ENCODE measurements around the gene LNP1. TPM values are rescaled to one million over a fixed set of nuclear protein-coding genes. Genes with fewer than 3 reads are reported as not detected.
A peak's percentile ranks its signal among the peaks of the same experiment; 100 is the strongest.

LNP1 gene
- polyA plus RNA-seq, 1 donor (not counting 4 experiments of a cell fraction or from before 2014, with no cell fraction given), result 0.64 TPM

- peaks cover 18% of the 10 kb centered on the region for H3K4me1 ChIP-seq (ENCODE audit: control insufficient read depth, extremely low read depth, insufficient read depth, low read length)
- no peak for DNase-seq (ENCODE audit: low read depth, low spot score)
- TF ChIP-seq EZH2 (IDR thresholded peaks at IDR 0.05; ENCODE audit: low read length) (no peak), CTCF (optimal IDR thresholded peaks at IDR 0.05 in 1 of 3, IDR thresholded peaks at IDR 0.05 in 1 of 3, conservative IDR thresholded peaks at IDR 0.05 in 1 of 3; ENCODE audit: extremely low read depth in 1 of 3, insufficient read depth in 2 of 3, low read length in 3 of 3) (no peak)
- H3K27ac ChIP-seq (ENCODE audit: control insufficient read depth, insufficient read depth, low read length), result peak overlapping the region; percentile 92
- peaks cover 0 to 2% of the 10 kb centered on the region in 2 experiments for H3K36me3 ChIP-seq (ENCODE audit: control insufficient read depth in 2 of 2, extremely low read depth in 1 of 2, insufficient read depth in 2 of 2, low read length in 2 of 2)
- peaks cover 4% of the 10 kb centered on the region for H4K20me1 ChIP-seq (ENCODE audit: control insufficient read depth, extremely low read depth, insufficient read depth, low read length)
- dilution Hi-C loops (cut with MboI; ENCODE audit: extremely low pct_ligation_motif_present, low sequenced_read_pairs), result no loop called here
- H3K9me3 ChIP-seq (ENCODE audit: control insufficient read depth, low read depth, low read length), result no peaks in the 10 kb centered on the region
- peak overlapping the region; percentile 75 for H3K4me2 ChIP-seq (ENCODE audit: control insufficient read depth, extremely low read depth, insufficient read depth, low read depth, low read length)
- H3K27me3 ChIP-seq (ENCODE audit: control insufficient read depth, extremely low read depth, insufficient read depth, low read length), result no peaks in the 10 kb centered on the region
- H3K79me2 ChIP-seq (ENCODE audit: control insufficient read depth, insufficient read depth, low read length), result peaks cover 42% of the 10 kb centered on the region
- no peak for FAIRE-seq
- peak overlapping the region; percentile 73 to 83 (median 81) for H3K4me3 ChIP-seq (ENCODE audit: control insufficient read depth in 2 of 3, extremely low read depth in 1 of 3, insufficient read depth in 2 of 3, low read depth in 1 of 3, low read length in 3 of 3)
- H2AFZ ChIP-seq (ENCODE audit: control insufficient read depth, low read length), result peak overlapping the region; percentile 81
- H3K9ac ChIP-seq (ENCODE audit: control insufficient read depth, extremely low read depth, insufficient read depth, low read length), result peak overlapping the region; percentile 89
- no peaks in the 10 kb centered on the region for H3K9me1 ChIP-seq (ENCODE audit: control insufficient read depth, extremely low read depth, insufficient read depth, low read length)
Observed at GRCh38 chr3:100401674-100402041, 319 bp downstream of the LNP1 start.

GRCh38 chr3:100402256-100402655, 917 bp downstream of the LNP1 start:
- H3K9me1 ChIP-seq (ENCODE audit: control insufficient read depth, extremely low read depth, insufficient read depth, low read length), result no peaks in the 10 kb centered on the region
- TF ChIP-seq EZH2 (IDR thresholded peaks at IDR 0.05; ENCODE audit: low read length) (no peak), CTCF (optimal IDR thresholded peaks at IDR 0.05 in 1 of 3, IDR thresholded peaks at IDR 0.05 in 1 of 3, conservative IDR thresholded peaks at IDR 0.05 in 1 of 3; ENCODE audit: extremely low read depth in 1 of 3, insufficient read depth in 2 of 3, low read length in 3 of 3) (no peak)
- peak overlapping the region; percentile 92 for H3K27ac ChIP-seq (ENCODE audit: control insufficient read depth, insufficient read depth, low read length)
- peaks cover 18% of the 10 kb centered on the region for H3K4me1 ChIP-seq (ENCODE audit: control insufficient read depth, extremely low read depth, insufficient read depth, low read length)
- peak overlapping the region; percentile 75 for H3K4me2 ChIP-seq (ENCODE audit: control insufficient read depth, extremely low read depth, insufficient read depth, low read depth, low read length)
- FAIRE-seq (peak; percentile 17), DNase-seq (ENCODE audit: low read depth, low spot score) (no peak)
- dilution Hi-C loops (cut with MboI; ENCODE audit: extremely low pct_ligation_motif_present, low sequenced_read_pairs), result no loop called here
- H3K4me3 ChIP-seq (ENCODE audit: control insufficient read depth in 2 of 3, extremely low read depth in 1 of 3, insufficient read depth in 2 of 3, low read depth in 1 of 3, low read length in 3 of 3), result peak overlapping the region; percentile 73 to 83 (median 81)
- H3K79me2 ChIP-seq (ENCODE audit: control insufficient read depth, insufficient read depth, low read length), result peaks cover 36% of the 10 kb centered on the region
- peak overlapping the region; percentile 1 for H2AFZ ChIP-seq (ENCODE audit: control insufficient read depth, low read length)
- no peaks in the 10 kb centered on the region for H3K9me3 ChIP-seq (ENCODE audit: control insufficient read depth, low read depth, low read length)
- H4K20me1 ChIP-seq (ENCODE audit: control insufficient read depth, extremely low read depth, insufficient read depth, low read length), result peaks cover 4% of the 10 kb centered on the region
- peak overlapping the region; percentile 89 for H3K9ac ChIP-seq (ENCODE audit: control insufficient read depth, extremely low read depth, insufficient read depth, low read length)
- H3K27me3 ChIP-seq (ENCODE audit: control insufficient read depth, extremely low read depth, insufficient read depth, low read length), result no peaks in the 10 kb centered on the region
- peaks cover 0 to 2% of the 10 kb centered on the region in 2 experiments for H3K36me3 ChIP-seq (ENCODE audit: control insufficient read depth in 2 of 2, extremely low read depth in 1 of 2, insufficient read depth in 2 of 2, low read length in 2 of 2)

All from keratinocyte (primary cell).